A549 (cell line): ENCODE data around the gene DEFB129. TPM values are rescaled to one million over a fixed set of nuclear protein-coding genes. Genes with fewer than 3 reads are reported as not detected.
A peak's percentile ranks its signal among the peaks of the same experiment; 100 is the strongest.

Experiments
- ATAC-seq, 2 experiments: fragments of 200-7000 bp in 1 of 2; fragments of >200 bp in 1 of 2; cut with Nextera tagmentation in 1 of 2; cut with Tn5 transposase in 1 of 2; 3 replicates each; pipeline versions ENCODE4 v1.8.0 to v1.9.1; 2018 to 2020; ENCODE audit warnings: mild to moderate bottlenecking in 1 of 2, moderate library complexity in 1 of 2
- CTCF ChIA-PET: fragments of 300-600 bp; sonication (Branson Sonifier 250); formaldehyde crosslinking; extraction: SDS; loops from one replicate; lab custom pipeline; 2021; ENCODE audit warnings: antibody characterized with exemption, inconsistent platforms; lab: Yijun Ruan, JAX
- POLR2A ChIA-PET: fragments of 350-600 bp; formaldehyde crosslinking; extraction: SDS; loops from one replicate; lab custom pipeline; 2021; ENCODE audit warnings: antibody characterized with exemption, inconsistent platforms; lab: Yijun Ruan, JAX
- DNase-seq, 2 experiments: peaks; one replicate each; pipeline versions ENCODE4 v3.0.0 to v3.0.0-alpha.2; 2011 to 2016; ENCODE audit warnings: low read depth in 1 of 2, low spot score in 1 of 2
- FAIRE-seq: peaks from 2 replicates; lab custom pipeline; 2011; peaks lifted over from hg19 to GRCh38; lab: Jason Lieb, UNC
- H3K27ac ChIP-seq, 2 experiments: fragments of >200 bp; sonication (Bioruptor Twin); formaldehyde crosslinking; 3 replicates each; pipeline ENCODE4 v1.5.1; 2016 to 2017
- H3K4me1 ChIP-seq: fragments of >200 bp; sonication (Bioruptor Twin); formaldehyde crosslinking; 3 replicates; pipeline ENCODE4 v1.6.1; 2016
- H3K4me2 ChIP-seq: fragments of >200 bp; sonication (Bioruptor Twin); formaldehyde crosslinking; 3 replicates; pipeline ENCODE4 v1.6.1; 2016
- H3K4me3 ChIP-seq: fragments of >200 bp; sonication (Bioruptor Twin); formaldehyde crosslinking; 3 replicates; pipeline ENCODE4 v1.5.1; 2016
- H3K9me3 ChIP-seq: fragments of >200 bp; sonication (Bioruptor Twin); formaldehyde crosslinking; 3 replicates; pipeline ENCODE4 v1.6.1; 2016
- ATOH8 ChIP-seq: fragments of 250-450 bp; sonication (Bioruptor Pico); IDR thresholded peaks from 2 replicates; pipeline ENCODE4 v1.5.0; 2020; ENCODE audit warnings: low read depth, mild to moderate bottlenecking, moderate library complexity
- BCL3 ChIP-seq: fragments of >200 bp; sonication (Bioruptor Twin); formaldehyde crosslinking; IDR thresholded peaks from 3 replicates; pipeline ENCODE4 v1.6.1; 2016
- CEBPB ChIP-seq, 2 experiments: fragments of >200 bp in 1 of 2; sonication (Bioruptor Twin) in 1 of 2; formaldehyde crosslinking in 1 of 2; IDR thresholded peaks; 2 replicates each; pipeline ENCODE4 v1.6.1; 2012 to 2016
- CHD2 ChIP-seq: fragments of 150-350 bp; IDR thresholded peaks from 2 replicates; pipeline ENCODE4 v1.6.1; 2014; ENCODE audit warnings: low read length; ENCODE audit not compliant: partially characterized antibody
- E2F6 ChIP-seq: IDR thresholded peaks from 2 replicates; pipeline ENCODE4 v1.6.1; 2012; ENCODE audit warnings: low read depth, borderline replicate concordance
- EHF ChIP-seq: fragments of 250-450 bp; sonication (Bioruptor Pico); IDR thresholded peaks from 2 replicates; pipeline ENCODE4 v1.5.0; 2020; ENCODE audit warnings: mild to moderate bottlenecking
- EHMT2 ChIP-seq: fragments of 200-600 bp; sonication (generic); IDR thresholded peaks from 2 replicates; pipeline ENCODE4 v1.6.1; 2016; ENCODE audit warnings: antibody characterized with exemption, low read depth, mild to moderate bottlenecking, moderate library complexity
- ESRRA ChIP-seq: fragments of 150-350 bp; IDR thresholded peaks from 2 replicates; pipeline ENCODE4 v1.6.1; 2014; ENCODE audit warnings: mild to moderate bottlenecking, low read length, borderline replicate concordance
- FOSB ChIP-seq: fragments of 250-450 bp; sonication (Bioruptor Pico); IDR thresholded peaks from 2 replicates; pipeline ENCODE4 v1.5.0; 2020; ENCODE audit warnings: mild to moderate bottlenecking, moderate library complexity
- FOSL2 ChIP-seq, 2 experiments: fragments of 450-650 bp in 1 of 2; fragments of >200 bp in 1 of 2; sonication (Bioruptor Twin) in 1 of 2; formaldehyde crosslinking; IDR thresholded peaks; 2 replicates each; pipeline versions ENCODE4 v1.5.0 to v1.6.1; 2016 to 2020; ENCODE audit warnings: mild to moderate bottlenecking in 1 of 2, moderate library complexity in 1 of 2
- FOXS1 ChIP-seq: fragments of 250-450 bp; sonication (Bioruptor Pico); IDR thresholded peaks from 2 replicates; pipeline ENCODE4 v1.5.0; 2020; ENCODE audit warnings: mild to moderate bottlenecking, moderate library complexity
- HDAC2 ChIP-seq: fragments of 200-600 bp; sonication (generic); IDR thresholded peaks from 2 replicates; pipeline ENCODE4 v1.6.1; 2016
- HOXA7 ChIP-seq: fragments of 250-450 bp; sonication (Bioruptor Pico); IDR thresholded peaks from 2 replicates; pipeline ENCODE4 v1.5.0; 2020; ENCODE audit warnings: mild to moderate bottlenecking, moderate library complexity
- HOXB13 ChIP-seq: fragments of 250-450 bp; sonication (Bioruptor Pico); IDR thresholded peaks from 2 replicates; pipeline ENCODE4 v1.5.0; 2020; ENCODE audit warnings: low read depth, mild to moderate bottlenecking, moderate library complexity
- JUN ChIP-seq, 2 experiments: fragments of >200 bp; sonication (Bioruptor Twin); formaldehyde crosslinking; IDR thresholded peaks; 2 replicates in 1 of 2; 3 replicates in 1 of 2; pipeline ENCODE4 v1.6.1; 2016 to 2017
- MAFK ChIP-seq: fragments of 450-650 bp; IDR thresholded peaks from 2 replicates; pipeline ENCODE4 v1.6.1; 2014; ENCODE audit not compliant: partially characterized antibody
- MAZ ChIP-seq: fragments of 150-350 bp; IDR thresholded peaks from 2 replicates; pipeline ENCODE4 v1.6.1; 2014; ENCODE audit warnings: antibody characterized with exemption, low read depth, low read length, borderline replicate concordance
- MYC ChIP-seq: IDR thresholded peaks from 2 replicates; pipeline ENCODE4 v1.6.1; 2012; ENCODE audit warnings: mild to moderate bottlenecking, inconsistent platforms, low read length, improper control_type of control experiment, borderline replicate concordance
- NPAS2 ChIP-seq: fragments of 250-450 bp; sonication (Bioruptor Pico); IDR thresholded peaks from 2 replicates; pipeline ENCODE4 v1.8.0; 2022; ENCODE audit warnings: mild to moderate bottlenecking, moderate library complexity, borderline replicate concordance
- NR3C1 ChIP-seq: fragments of >200 bp; sonication (Bioruptor Twin); formaldehyde crosslinking; IDR thresholded peaks from 3 replicates; pipeline ENCODE4 v1.6.1; 2017
- PHF8 ChIP-seq: fragments of 200-600 bp; sonication (generic); IDR thresholded peaks from 2 replicates; pipeline ENCODE4 v1.6.1; 2016; ENCODE audit warnings: low read depth, mild to moderate bottlenecking, antibody characterized with exemption, moderate library complexity, borderline replicate concordance
- POLR2A ChIP-seq: IDR thresholded peaks from 2 replicates; pipeline ENCODE4 v1.6.1; 2012; ENCODE audit warnings: mild to moderate bottlenecking, low read length
- RCOR1 ChIP-seq: fragments of 150-350 bp; IDR thresholded peaks from 2 replicates; pipeline ENCODE4 v1.6.1; 2014; ENCODE audit warnings: antibody characterized with exemption, low read length, low read depth
- REST ChIP-seq: fragments of 200-600 bp; sonication (generic); IDR thresholded peaks from 2 replicates; pipeline ENCODE4 v1.6.1; 2016; ENCODE audit warnings: antibody characterized with exemption, mild to moderate bottlenecking, moderate library complexity
- TFCP2L1 ChIP-seq: fragments of 250-450 bp; sonication (Bioruptor Pico); IDR thresholded peaks from 2 replicates; pipeline ENCODE4 v1.5.0; 2021; ENCODE audit warnings: mild to moderate bottlenecking
- TP53 ChIP-seq: fragments of 250-450 bp; sonication (Bioruptor Pico); IDR thresholded peaks from 2 replicates; pipeline ENCODE4 v1.5.0; 2021; ENCODE audit warnings: mild to moderate bottlenecking, moderate library complexity
- ZC3H11A ChIP-seq: fragments of 450-650 bp; IDR thresholded peaks from 2 replicates; pipeline ENCODE4 v1.6.1; 2014; ENCODE audit warnings: antibody characterized with exemption, mild to moderate bottlenecking
- WGBS: methylation state at CpG from one replicate; pipeline ENCODE4 v1.1.6; 2017; ENCODE audit errors: missing lambda C conversion rate; 5-methylcytosine and 5-hydroxymethylcytosine counted together
- polyA plus RNA-seq, 4 experiments: library from polyadenylated mRNA; depleted of rRNA in 3 of 4; stranded (reverse); fragments of >200 nt; fragmentation: RNase III in 1 of 4; extraction: RNeasy Plus Mini Kit Qiagen cat#74134 plus additional on column Dnase treatment in 1 of 4; gene quantifications; 2 replicates in 3 of 4; 3 replicates in 1 of 4; pipeline ENCODE4 v1.2.3, GENCODE V29; 2011 to 2017

Gene DEFB129
- polyA plus RNA-seq, 2 of the 4 experiments (the other 2 are of a cell fraction) = not detected

- TF ChIP-seq BCL3 (no peak), ESRRA (no peak), TFCP2L1 (CRISPR knock-in tag) (no peak), CEBPB (IDR thresholded peaks at IDR 0.05) (no peak), PHF8 (no peak), ATOH8 (CRISPR knock-in tag) (no peak), POLR2A (no peak), FOXS1 (CRISPR knock-in tag) (no peak), MAZ (no peak), HOXB13 (CRISPR knock-in tag) (no peak), TP53 (CRISPR knock-in tag) (no peak)
Measured at GRCh38 chr20:210809-211502, 16.1 kb upstream of the DEFB129 start (continued).

- no peaks in the 10 kb centered on the region for H3K4me1 ChIP-seq
- H3K4me2 ChIP-seq = no peak overlapping the region
- ATAC-seq (no peak), DNase-seq (no peak), FAIRE-seq (peak; percentile 79)
- H3K9me3 ChIP-seq = no peaks in the 10 kb centered on the region
- peak; percentile 80 for TF ChIP-seq MAFK
- TF ChIP-seq FOSB = no peak
- ChIA-PET POLR2A (no interaction called here), CTCF (interaction anchor here (0.6 to 3.0 kb wide), 5 partner anchors 12 to 219 kb away, joined by 3 to 8 read pairs (median 4); partner anchors contain the start of gene DEFB129)
- 25% methylated on average over 2 of the region's 2 CpGs for WGBS
- no peak overlapping the region for H3K27ac ChIP-seq
- H3K4me3 ChIP-seq = no peak overlapping the region
Measured at GRCh38 chr20:214383-214782, 12.7 kb upstream of the DEFB129 start.

GRCh38 chr20:215796-216195 lies 11.3 kb upstream of the DEFB129 start:
- H3K4me3 ChIP-seq = no peak overlapping the region
- TF ChIP-seq NR3C1 (no peak), FOSL2 (IDR thresholded peaks at IDR 0.05) (no peak), FOSL2 (CRISPR knock-in tag; IDR thresholded peaks at IDR 0.05) (no peak), MYC (no peak), ZC3H11A (no peak), EHF (no peak), JUN (IDR thresholded peaks at IDR 0.05) (no peak), E2F6 (no peak), NPAS2 (CRISPR knock-in tag) (no peak), FOSB (no peak), HDAC2 (no peak), CHD2 (no peak), REST (no peak), HOXB13 (CRISPR knock-in tag) (no peak), RCOR1 (no peak), EHMT2 (no peak), HOXA7 (CRISPR knock-in tag) (no peak)
- TF ChIP-seq, all 56 proteins: peak for 0
- Histone ChIP-seq H3K27ac (no peak overlapping the region), H3K9me3 (no peaks in the 10 kb centered on the region), H3K4me2 (no peak overlapping the region), H3K4me1 (no peaks in the 10 kb centered on the region)
- no peak for ATAC-seq
- CTCF ChIA-PET = interaction anchor here (2.4 to 3.0 kb wide), 2 partner anchors 10 to 115 kb away, joined by 6 to 8 read pairs; partner anchors contain the start of gene DEFB129
- WGBS = 76% methylated on average over 1 of the region's 1 CpG
- FAIRE-seq = no peak
- no peak for DNase-seq
- POLR2A ChIA-PET = no interaction called here
